OCI-LY7 (cell line): ENCODE results near the gene KCNG4. TPM values are rescaled to one million over a fixed set of nuclear protein-coding genes. Genes with fewer than 3 reads are reported as not detected.

Source experiments
- BruUV-seq: library from RNA; stranded (reverse); fragments of 400-500 nt; replicated peaks from 2 replicates; lab custom pipeline; 2021; lab: Mats Ljungman, UMichigan
- CTCF ChIA-PET: fragments of 300-600 bp; sonication (Branson Sonifier 250); formaldehyde crosslinking; loops from one replicate; lab custom pipeline; 2022; ENCODE audit warnings: antibody characterized with exemption; ENCODE audit not compliant: unreplicated experiment; lab: Charles Lee
- POLR2A ChIA-PET: fragments of 300-600 bp; sonication (Branson Sonifier 250); formaldehyde crosslinking; loops from one replicate; lab custom pipeline; 2022; ENCODE audit warnings: antibody characterized with exemption; lab: Charles Lee
- DNase-seq: peaks from one replicate; pipeline ENCODE4 v3.0.0-alpha.2; 2015; ENCODE audit warnings: low spot score
- H2AFZ ChIP-seq: fragments of 200-600 bp; sonication (generic), shearing (Covaris generic); 2 replicates; pipeline ENCODE4 v1.6.1; 2014; ENCODE audit warnings: mild to moderate bottlenecking, antibody characterized with exemption, low read length, moderate library complexity
- H3K27ac ChIP-seq: fragments of 200-600 bp; sonication (generic); 2 replicates; pipeline ENCODE4 v1.5.1; 2014; ENCODE audit warnings: mixed run types, low read depth, mild to moderate bottlenecking, moderate library complexity, low read length, inconsistent platforms; ENCODE audit not compliant: poor library complexity, severe bottlenecking
- H3K36me3 ChIP-seq: fragments of 200-600 bp; sonication (generic); 2 replicates; pipeline ENCODE4 v1.6.1; 2014; ENCODE audit warnings: mild to moderate bottlenecking, antibody characterized with exemption, low read length, moderate library complexity, mixed read lengths; ENCODE audit not compliant: insufficient read depth
- H3K4me1 ChIP-seq: fragments of 200-600 bp; sonication (generic); 2 replicates; pipeline ENCODE4 v1.5.1; 2014; ENCODE audit warnings: mild to moderate bottlenecking, low read length; ENCODE audit not compliant: insufficient read depth, poor library complexity, severe bottlenecking
- H3K4me2 ChIP-seq: fragments of 200-600 bp; sonication (generic); 2 replicates; pipeline ENCODE4 v1.6.1; 2014; ENCODE audit warnings: mild to moderate bottlenecking, low read length
- H3K4me3 ChIP-seq: fragments of 200-600 bp; sonication (generic); 2 replicates; pipeline ENCODE4 v1.5.1; 2014; ENCODE audit warnings: mild to moderate bottlenecking, low read depth, low read length; ENCODE audit not compliant: poor library complexity, severe bottlenecking
- H3K79me2 ChIP-seq: fragments of 200-600 bp; sonication (generic); 2 replicates; pipeline ENCODE4 v1.6.1; 2016; ENCODE audit warnings: low read depth, mild to moderate bottlenecking, low read length, moderate library complexity, mixed read lengths; ENCODE audit not compliant: insufficient read depth
- H3K9me2 ChIP-seq: fragments of 200-600 bp; sonication (generic); 2 replicates; pipeline ENCODE4 v1.6.1; 2016; ENCODE audit warnings: mild to moderate bottlenecking, low read length, mixed read lengths; ENCODE audit not compliant: insufficient read depth
- H3K9me3 ChIP-seq: fragments of 200-600 bp; sonication (generic); 2 replicates; pipeline ENCODE4 v1.6.1; 2014; ENCODE audit warnings: mild to moderate bottlenecking, mixed run types, low read length, mixed read lengths
- H4K20me1 ChIP-seq: fragments of 200-600 bp; sonication (generic); 2 replicates; pipeline ENCODE4 v1.6.1; 2014; ENCODE audit warnings: mild to moderate bottlenecking, antibody characterized with exemption, low read length, moderate library complexity, mixed read lengths; ENCODE audit not compliant: insufficient read depth
- CTCF ChIP-seq: fragments of 200-600 bp; sonication (generic); conservative IDR thresholded peaks from 2 replicates; pipeline ENCODE4 v1.5.1; 2014; ENCODE audit warnings: mild to moderate bottlenecking, antibody characterized with exemption, low read length, moderate library complexity, mixed read lengths
- EZH2phosphoT487 ChIP-seq: fragments of 200-600 bp; sonication (generic); IDR thresholded peaks from 2 replicates; pipeline ENCODE4 v1.6.1; 2018; ENCODE audit warnings: low read depth, borderline replicate concordance, mild to moderate bottlenecking, mixed run types, antibody characterized with exemption, low read length, moderate library complexity, mixed read lengths
- intact Hi-C: fragments of 100-400 bp; cut with micrococcal nuclease; formaldehyde crosslinking; loops from one replicate; pipeline ENCODE4 v1.10.0; 2022; ENCODE audit not compliant: unreplicated experiment
- total RNA-seq, 2 experiments: library from RNA; depleted of rRNA in 1 of 2; stranded (reverse); fragments of >200 nt in 1 of 2; shearing (Covaris generic) in 1 of 2; gene quantifications; 2 replicates each; pipeline ENCODE4 v1.2.3, GENCODE V29; 2014 to 2022

Gene KCNG4
- total RNA-seq, 2 experiments from 2014 or later: not detected

DNA sequence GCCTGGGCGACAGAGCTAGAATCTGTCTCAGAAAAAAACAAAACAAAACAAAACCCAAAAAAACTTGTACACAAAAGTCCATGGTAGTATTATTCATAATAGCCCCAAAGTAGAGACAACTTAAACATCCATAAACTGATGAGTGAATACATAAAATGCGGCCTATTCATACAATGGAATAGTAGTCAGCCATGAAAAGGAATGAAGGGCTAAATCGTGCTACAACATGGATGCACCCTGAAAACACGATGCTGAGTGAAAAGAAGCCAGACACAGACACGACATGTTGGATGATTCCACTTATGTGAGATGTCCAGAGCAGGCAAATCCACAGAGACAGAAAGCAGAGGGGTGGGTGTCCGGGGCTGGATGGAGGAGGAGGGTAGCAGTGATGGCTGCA lies 12.3 kb downstream of the KCNG4 start:
- no peaks in the 10 kb centered on the region for H3K79me2 ChIP-seq
- BruUV-seq: no TSS peak
- no peaks in the 10 kb centered on the region for H3K36me3 ChIP-seq
- ChIA-PET POLR2A (no interaction called here), CTCF (no interaction called here)
- intact Hi-C loops: no loop called here
- no peak overlapping the region for H2AFZ ChIP-seq
- H3K9me2 ChIP-seq: no peaks in the 10 kb centered on the region
- H3K4me3 ChIP-seq: no peak overlapping the region
- no peak for DNase-seq
- TF ChIP-seq CTCF: no peak
- TF ChIP-seq EZH2phosphoT487: no peak
- H3K4me2 ChIP-seq: no peak overlapping the region
- no peak overlapping the region for H3K27ac ChIP-seq
- H3K9me3 ChIP-seq: no peaks in the 10 kb centered on the region
- H4K20me1 ChIP-seq: no peaks in the 10 kb centered on the region
- no peaks in the 10 kb centered on the region for H3K4me1 ChIP-seq

DNA sequence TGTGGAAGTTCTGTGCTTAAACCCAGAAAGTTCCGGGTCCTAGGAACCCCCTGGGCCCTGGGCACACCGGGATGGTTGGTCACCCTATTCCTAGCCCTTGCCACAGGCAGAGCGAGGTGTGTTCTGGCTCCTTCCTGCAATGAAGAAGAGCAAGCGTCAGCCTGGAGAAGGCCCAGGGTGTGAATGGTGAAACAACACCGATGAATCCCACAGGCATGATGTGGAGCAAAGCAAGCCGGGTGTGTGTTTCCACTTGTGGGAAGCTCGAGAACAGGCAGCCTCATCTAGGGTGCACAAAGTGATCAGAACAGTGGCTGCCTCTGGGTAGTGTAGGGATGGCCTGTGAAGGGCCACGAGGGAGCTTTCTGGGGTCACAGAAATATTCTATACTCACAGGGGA lies 13.8 kb downstream of the KCNG4 start:
- CTCF ChIA-PET: no interaction called here
- DNase-seq: no peak
- H4K20me1 ChIP-seq: no peaks in the 10 kb centered on the region
- H3K27ac ChIP-seq: no peak overlapping the region
- no peaks in the 10 kb centered on the region for H3K9me3 ChIP-seq
- TF ChIP-seq EZH2phosphoT487: no peak
- TF ChIP-seq CTCF: no peak
- no peaks in the 10 kb centered on the region for H3K4me1 ChIP-seq
- intact Hi-C loops: no loop called here
- no TSS peak for BruUV-seq
- no peaks in the 10 kb centered on the region for H3K9me2 ChIP-seq
- H3K79me2 ChIP-seq: no peaks in the 10 kb centered on the region
- H2AFZ ChIP-seq: no peak overlapping the region
- POLR2A ChIA-PET: interaction anchor here (0.7 kb wide), 1 partner anchor 20 kb away, joined by 3 read pairs; no protein-coding TSS in a partner anchor
- H3K36me3 ChIP-seq: no peaks in the 10 kb centered on the region
- H3K4me3 ChIP-seq: no peak overlapping the region
- no peak overlapping the region for H3K4me2 ChIP-seq

- Histone ChIP-seq H3K27ac (no peak overlapping the region), H3K9me3 (no peaks in the 10 kb centered on the region), H3K79me2 (no peaks in the 10 kb centered on the region), H2AFZ (no peak overlapping the region), H3K4me1 (no peaks in the 10 kb centered on the region), H3K36me3 (no peaks in the 10 kb centered on the region), H3K4me3 (no peak overlapping the region), H4K20me1 (no peaks in the 10 kb centered on the region), H3K9me2 (no peaks in the 10 kb centered on the region), H3K4me2 (no peak overlapping the region)
- intact Hi-C loops: no loop called here
- POLR2A ChIA-PET: interaction anchor here (0.7 kb wide), 1 partner anchor 20 kb away, joined by 3 read pairs; no protein-coding TSS in a partner anchor
- DNase-seq: no peak
- no TSS peak for BruUV-seq
- CTCF ChIA-PET: no interaction called here
- TF ChIP-seq EZH2phosphoT487: no peak
- TF ChIP-seq CTCF: no peak
Observed at GRCh38 chr16:84225571-84225970, 14.2 kb downstream of the KCNG4 start.
